HepG2 (cell line): ENCODE results near the gene GDAP1L1. TPM values are rescaled to one million over a fixed set of nuclear protein-coding genes. Genes with fewer than 3 reads are reported as not detected.

ENCODE experiments used
- AFF4 ChIP-seq: sonication (generic); formaldehyde crosslinking; IDR thresholded peaks from 2 replicates; pipeline ENCODE4 v1.4.0; 2020; ENCODE audit warnings: missing genetic modification reagents
- ASH2L ChIP-seq: fragments of 300-600, 200-600 bp; sonication (generic); IDR thresholded peaks from 2 replicates; pipeline ENCODE4 v1.7.0; 2017; ENCODE audit warnings: low read depth, mild to moderate bottlenecking, moderate library complexity, mixed read lengths, low read length; ENCODE audit not compliant: insufficient read length
- CCDC6 ChIP-seq: sonication (generic); formaldehyde crosslinking; IDR thresholded peaks from 2 replicates; pipeline ENCODE4 v1.8.1; 2022; ENCODE audit warnings: mild to moderate bottlenecking, missing genetic modification reagents, moderate library complexity
- GTF2F1 ChIP-seq: fragments of 150-350 bp; IDR thresholded peaks from 2 replicates; pipeline ENCODE4 v1.6.1; 2014; ENCODE audit warnings: low read length
- MED1 ChIP-seq: sonication (generic); formaldehyde crosslinking; IDR thresholded peaks from 2 replicates; pipeline ENCODE4 v1.4.0; 2020; ENCODE audit warnings: missing genetic modification reagents
- TARDBP ChIP-seq: sonication (generic); formaldehyde crosslinking; IDR thresholded peaks from 2 replicates; pipeline ENCODE4 v1.8.0; 2022; ENCODE audit warnings: mild to moderate bottlenecking, missing genetic modification reagents
- TBP ChIP-seq: sonication (generic); formaldehyde crosslinking; IDR thresholded peaks from 2 replicates; pipeline ENCODE4 v1.5.0; 2020; ENCODE audit warnings: missing genetic modification reagents
- ZMYM4 ChIP-seq: sonication (generic); formaldehyde crosslinking; IDR thresholded peaks from 2 replicates; pipeline ENCODE4 v1.8.1; 2023; ENCODE audit warnings: mild to moderate bottlenecking, missing genetic modification reagents
- ZNF280B ChIP-seq: sonication (generic); formaldehyde crosslinking; IDR thresholded peaks from 2 replicates; pipeline ENCODE4 v1.5.0; 2020; ENCODE audit warnings: missing genetic modification reagents, mild to moderate bottlenecking, borderline replicate concordance
- ZNF441 ChIP-seq: sonication (generic); formaldehyde crosslinking; IDR thresholded peaks from 2 replicates; pipeline ENCODE4 v1.7.0; 2021; ENCODE audit warnings: missing genetic modification reagents, borderline replicate concordance
- ZNF574 ChIP-seq: sonication (generic); formaldehyde crosslinking; IDR thresholded peaks from 2 replicates; pipeline ENCODE4 v1.4.0; 2020; ENCODE audit warnings: missing genetic modification reagents
- ZNF768 ChIP-seq: sonication (generic); formaldehyde crosslinking; IDR thresholded peaks from 2 replicates; pipeline ENCODE4 v1.4.0; 2020; ENCODE audit warnings: missing genetic modification reagents
- polyA plus RNA-seq, 8 experiments: library from polyadenylated mRNA; depleted of rRNA in 3 of 8; stranded (reverse) in 7 of 8; unstranded in 1 of 8; fragments of >200 nt; fragmentation: Illumina TruSeq in 4 of 8; extraction: Trizol in 4 of 8; gene quantifications; 2 replicates each; pipeline versions ENCODE4 v1.2.1 to v1.2.3, GENCODE V29; 2011 to 2016; ENCODE audit warnings: low read depth in 4 of 8, missing spikeins in 1 of 8, mixed read lengths in 1 of 8; ENCODE audit not compliant: insufficient read depth in 1 of 8
- total RNA-seq, 5 experiments: library from RNA; depleted of rRNA; stranded (reverse); fragments of >200 nt; fragmentation: Illumina TruSeq; extraction: Trizol; gene quantifications; 2 replicates each; pipeline ENCODE4 v1.2.3, GENCODE V29; 2016; ENCODE audit warnings: low read depth in 1 of 5
- TF ChIP-seq, protein P1 (sequence below), 2 experiments: sonication (generic) in 1 of 2; formaldehyde crosslinking in 1 of 2; IDR thresholded peaks; 2 replicates each; pipeline versions ENCODE4 v1.4.0 to v1.6.1; 2018 to 2020; ENCODE audit warnings: missing genetic modification reagents in 2 of 2, borderline replicate concordance in 1 of 2, low read depth in 1 of 2, mild to moderate bottlenecking in 1 of 2, missing biosample characterization in 1 of 2
- TF ChIP-seq, protein P2 (sequence below): sonication (generic); formaldehyde crosslinking; IDR thresholded peaks from 2 replicates; pipeline ENCODE4 v1.4.0; 2020; ENCODE audit warnings: missing genetic modification reagents

The GDAP1L1 gene
- total and polyA plus RNA-seq, 2 of the 13 experiments (the other 11 are each of a cell fraction or from before 2014, with no cell fraction given): 0.04 TPM; not detected in 1

- TF ChIP-seq TARDBP (CRISPR knock-in tag) (peak; percentile 30; the same call in 1 of the 2 replicates), ASH2L (no peak), ZMYM4 (CRISPR knock-in tag) (peak; percentile 77; the same call in 1 of the 2 replicates), ZNF441 (CRISPR knock-in tag) (peak; percentile 70; the same call in 1 of the 2 replicates), ZNF768 (CRISPR knock-in tag) (peak; percentile 71; the same call in 1 of the 2 replicates), ZNF574 (CRISPR knock-in tag) (no peak), ZNF280B (no peak), CCDC6 (CRISPR knock-in tag) (no peak), MED1 (0 out of 2 replicates have a peak, but pooled peaks have one; percentile 31), GTF2F1 (no peak), AFF4 (CRISPR knock-in tag) (no peak), TBP (no peak)
- TF ChIP-seq, protein P1, sequence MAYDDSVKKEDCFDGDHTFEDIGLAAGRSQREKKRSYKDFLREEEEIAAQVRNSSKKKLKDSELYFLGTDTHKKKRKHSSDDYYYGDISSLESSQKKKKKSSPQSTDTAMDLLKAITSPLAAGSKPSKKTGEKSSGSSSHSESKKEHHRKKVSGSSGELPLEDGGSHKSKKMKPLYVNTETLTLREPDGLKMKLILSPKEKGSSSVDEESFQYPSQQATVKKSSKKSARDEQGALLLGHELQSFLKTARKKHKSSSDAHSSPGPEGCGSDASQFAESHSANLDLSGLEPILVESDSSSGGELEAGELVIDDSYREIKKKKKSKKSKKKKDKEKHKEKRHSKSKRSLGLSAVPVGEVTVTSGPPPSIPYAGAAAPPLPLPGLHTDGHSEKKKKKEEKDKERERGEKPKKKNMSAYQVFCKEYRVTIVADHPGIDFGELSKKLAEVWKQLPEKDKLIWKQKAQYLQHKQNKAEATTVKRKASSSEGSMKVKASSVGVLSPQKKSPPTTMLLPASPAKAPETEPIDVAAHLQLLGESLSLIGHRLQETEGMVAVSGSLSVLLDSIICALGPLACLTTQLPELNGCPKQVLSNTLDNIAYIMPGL (CRISPR knock-in tag; IDR thresholded peaks at IDR 0.05; ENCODE audit: borderline replicate concordance in 1 of 2, low read depth in 1 of 2): peak in 1 of 2 experiments; percentile 44; a peak in 1 of 4 replicates
- TF ChIP-seq, protein P2, sequence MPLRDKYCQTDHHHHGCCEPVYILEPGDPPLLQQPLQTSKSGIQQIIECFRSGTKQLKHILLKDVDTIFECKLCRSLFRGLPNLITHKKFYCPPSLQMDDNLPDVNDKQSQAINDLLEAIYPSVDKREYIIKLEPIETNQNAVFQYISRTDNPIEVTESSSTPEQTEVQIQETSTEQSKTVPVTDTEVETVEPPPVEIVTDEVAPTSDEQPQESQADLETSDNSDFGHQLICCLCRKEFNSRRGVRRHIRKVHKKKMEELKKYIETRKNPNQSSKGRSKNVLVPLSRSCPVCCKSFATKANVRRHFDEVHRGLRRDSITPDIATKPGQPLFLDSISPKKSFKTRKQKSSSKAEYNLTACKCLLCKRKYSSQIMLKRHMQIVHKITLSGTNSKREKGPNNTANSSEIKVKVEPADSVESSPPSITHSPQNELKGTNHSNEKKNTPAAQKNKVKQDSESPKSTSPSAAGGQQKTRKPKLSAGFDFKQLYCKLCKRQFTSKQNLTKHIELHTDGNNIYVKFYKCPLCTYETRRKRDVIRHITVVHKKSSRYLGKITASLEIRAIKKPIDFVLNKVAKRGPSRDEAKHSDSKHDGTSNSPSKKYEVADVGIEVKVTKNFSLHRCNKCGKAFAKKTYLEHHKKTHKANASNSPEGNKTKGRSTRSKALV: no peak
Observed at GRCh38 chr20:44326391-44327159, 79.5 kb downstream of the GDAP1L1 start (continued).
